Right lobe of liver (tissue), 4 donors: ENCODE results near the gene CFAP46.

ENCODE experiments used
- CTCF ChIP-seq, 4 donors: fragments of 200-600 bp in 3 of 4; fragments of 450-650 bp in 1 of 4; IDR thresholded peaks; one replicate each; pipeline versions ENCODE4 v1.5.1 to v1.8.0; 2016 to 2022; ENCODE audit warnings: antibody characterized with exemption in 4 of 4, mild to moderate bottlenecking in 2 of 4
- POLR2A ChIP-seq: fragments of 450-650 bp; IDR thresholded peaks from one replicate; pipeline ENCODE4 v1.6.1; 2017; ENCODE audit warnings: antibody characterized with exemption, mild to moderate bottlenecking
- donor health status: DM: no; HTN: no; CAD: no.
- donor health status: DM: no; HTN: no; CAD: no.
- donor health status: DM: no; HTN: yes; CAD: no.

- TF ChIP-seq CTCF (IDR thresholded peaks at IDR 0.05) = no peak
- TF ChIP-seq POLR2A = no peak
Observed at GRCh38 chr10:132957131-132957530, 14.8 kb upstream of the CFAP46 start.
